Mucosa of descending colon (tissue), 3 donors: ENCODE results near the gene RETREG1. TPM values are rescaled to one million over a fixed set of nuclear protein-coding genes. Genes with fewer than 3 reads are reported as not detected.
A peak's percentile ranks its signal among the peaks of the same experiment; 100 is the strongest.

ENCODE experiments used
- ATAC-seq: fragments of 200-7000 bp; cut with Tn5 transposase; one replicate; pipeline ENCODE4 v1.9.1; 2020; ENCODE audit warnings: mild to moderate bottlenecking, moderate library complexity
- DNase-seq, 3 donors: peaks; one replicate each; pipeline ENCODE4 v3.0.0-alpha.2; 2020
- H3K36me3 ChIP-seq: fragments of 200-600 bp; one replicate; pipeline ENCODE4 v1.8.0; 2021; ENCODE audit warnings: low read depth, mild to moderate bottlenecking
- H3K4me1 ChIP-seq: fragments of 200-600 bp; one replicate; pipeline ENCODE4 v1.8.0; 2021; ENCODE audit warnings: low read depth, mild to moderate bottlenecking
- H3K4me3 ChIP-seq: fragments of 200-600 bp; one replicate; pipeline ENCODE4 v1.8.0; 2021; ENCODE audit warnings: mild to moderate bottlenecking
- H3K9me3 ChIP-seq: fragments of 200-600 bp; one replicate; pipeline ENCODE4 v1.8.0; 2021; ENCODE audit warnings: mild to moderate bottlenecking
- intact Hi-C, 2 donors: fragments of 100-400 bp; cut with DNase I in 1 of 2; cut with micrococcal nuclease in 1 of 2; formaldehyde crosslinking; loops; one replicate each; pipeline versions ENCODE4 v1.11.0 to v1.11.1; 2022; cut with DNase I, micrococcal nuclease
- total RNA-seq, 3 donors: library from RNA; stranded (reverse); fragmentation: NEBNext Ultra II Directional in 2 of 3; extraction: Animal tissue kit (Norgen Biotek cat#: 25700) in 2 of 3; gene quantifications; one replicate each; pipeline versions ENCODE4 v1.2.1 to v1.2.4, GENCODE V29; 2021 to 2023
- TF ChIP-seq, protein P1 (sequence below): fragments of 200-600 bp; IDR thresholded peaks from one replicate; pipeline ENCODE4 v1.8.0; 2022; ENCODE audit warnings: antibody characterized with exemption, mild to moderate bottlenecking
- donor health status: DM: no; HTN: no; CAD: no; lungs with moderate emphysema.
- donor health status: DM: no; HTN: no; CAD: no.
- donor health status: DM: no; HTN: yes; CAD: no.

Gene RETREG1
- total RNA-seq, 3 donors from 2014 or later: 54.1 to 102 (median 55.8) TPM

DNA sequence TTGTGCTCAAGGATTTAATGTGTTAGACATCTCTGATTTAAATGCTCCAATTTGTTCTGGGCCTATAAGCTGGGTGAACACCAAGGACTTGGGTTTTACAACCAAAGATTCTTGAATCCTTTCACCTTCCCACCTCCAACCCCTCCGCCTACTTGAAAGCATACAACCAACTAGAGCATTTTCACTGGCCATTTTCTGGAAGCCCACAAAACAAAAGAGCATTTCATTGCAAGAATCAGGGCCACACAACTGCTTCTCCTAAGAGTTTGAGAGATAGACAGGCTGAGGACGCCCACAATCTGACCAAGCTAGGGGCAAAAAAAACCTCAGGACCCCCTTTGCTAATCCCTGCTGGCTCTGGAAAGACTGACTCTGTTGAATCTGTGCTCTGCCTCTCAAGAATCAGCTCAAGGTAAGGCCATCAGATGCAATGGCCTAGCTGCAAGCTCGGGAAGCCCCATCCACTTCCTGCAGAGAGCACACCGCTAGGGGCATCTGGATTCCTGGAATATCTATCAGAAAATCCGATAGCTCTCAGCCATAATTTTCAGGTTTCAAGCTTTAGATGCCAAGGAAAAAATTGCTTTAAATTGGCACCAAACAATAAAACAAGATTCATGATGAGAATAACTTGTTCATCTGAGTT is 57.7 kb downstream of the RETREG1 start:
- DNase-seq (no peak), ATAC-seq (no peak)
- Histone ChIP-seq H3K4me1 (no peaks in the 10 kb centered on the region), H3K36me3 (no peaks in the 10 kb centered on the region), H3K9me3 (no peaks in the 10 kb centered on the region), H3K4me3 (no peak overlapping the region)
- intact Hi-C loops: no loop called here
- TF ChIP-seq, protein P1, sequence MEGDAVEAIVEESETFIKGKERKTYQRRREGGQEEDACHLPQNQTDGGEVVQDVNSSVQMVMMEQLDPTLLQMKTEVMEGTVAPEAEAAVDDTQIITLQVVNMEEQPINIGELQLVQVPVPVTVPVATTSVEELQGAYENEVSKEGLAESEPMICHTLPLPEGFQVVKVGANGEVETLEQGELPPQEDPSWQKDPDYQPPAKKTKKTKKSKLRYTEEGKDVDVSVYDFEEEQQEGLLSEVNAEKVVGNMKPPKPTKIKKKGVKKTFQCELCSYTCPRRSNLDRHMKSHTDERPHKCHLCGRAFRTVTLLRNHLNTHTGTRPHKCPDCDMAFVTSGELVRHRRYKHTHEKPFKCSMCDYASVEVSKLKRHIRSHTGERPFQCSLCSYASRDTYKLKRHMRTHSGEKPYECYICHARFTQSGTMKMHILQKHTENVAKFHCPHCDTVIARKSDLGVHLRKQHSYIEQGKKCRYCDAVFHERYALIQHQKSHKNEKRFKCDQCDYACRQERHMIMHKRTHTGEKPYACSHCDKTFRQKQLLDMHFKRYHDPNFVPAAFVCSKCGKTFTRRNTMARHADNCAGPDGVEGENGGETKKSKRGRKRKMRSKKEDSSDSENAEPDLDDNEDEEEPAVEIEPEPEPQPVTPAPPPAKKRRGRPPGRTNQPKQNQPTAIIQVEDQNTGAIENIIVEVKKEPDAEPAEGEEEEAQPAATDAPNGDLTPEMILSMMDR: no peak

DNA sequence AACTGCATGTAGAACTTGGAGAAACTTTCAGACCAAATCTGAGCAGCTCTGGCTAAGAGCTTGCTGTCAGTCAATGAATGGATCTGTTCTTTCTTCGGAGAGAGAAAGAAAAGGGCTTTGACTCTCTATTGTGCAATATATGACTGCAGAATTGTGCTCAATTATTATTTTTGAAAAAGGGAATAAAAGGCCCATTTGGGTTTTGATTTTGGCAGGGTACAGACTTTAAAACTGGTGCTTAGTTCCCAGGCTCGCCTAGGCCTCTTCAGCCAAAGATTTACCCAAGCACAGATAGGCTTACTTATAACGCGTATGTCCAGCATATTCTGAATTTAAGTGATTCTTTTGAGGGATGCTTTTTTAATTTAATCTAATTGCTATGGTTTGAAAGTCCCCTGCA is 59.3 kb downstream of the RETREG1 start:
- Histone ChIP-seq H3K36me3 (no peaks in the 10 kb centered on the region), H3K4me1 (peaks cover 6% of the 10 kb centered on the region), H3K9me3 (no peaks in the 10 kb centered on the region), H3K4me3 (no peak overlapping the region)
- ATAC-seq (no peak), DNase-seq (no peak)
- intact Hi-C loops: no loop called here
- TF ChIP-seq, protein P1: no peak

DNA sequence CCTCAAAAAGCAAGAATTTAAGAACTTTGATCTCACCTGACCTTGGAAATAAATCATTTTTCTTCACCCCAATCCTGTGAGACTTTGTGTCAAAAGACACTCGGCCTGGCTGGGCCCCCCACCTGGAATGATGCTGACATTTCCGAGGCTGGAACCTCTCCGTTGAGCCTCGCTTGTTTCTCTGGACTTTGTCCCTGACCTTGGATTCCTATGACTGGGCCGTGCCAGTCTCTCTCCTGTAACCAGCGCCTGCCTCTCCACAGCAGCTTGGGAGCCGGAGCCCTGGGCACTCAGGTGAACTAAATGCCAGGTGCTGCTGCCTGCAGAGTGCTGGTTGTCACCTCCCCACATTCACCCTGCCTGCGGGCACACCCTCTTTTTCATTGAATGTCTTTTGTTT is 62.7 kb downstream of the RETREG1 start:
- peak; percentile 76 for ATAC-seq
- Histone ChIP-seq H3K36me3 (no peaks in the 10 kb centered on the region), H3K4me3 (no peak overlapping the region), H3K9me3 (no peaks in the 10 kb centered on the region), H3K4me1 (peaks cover 10% of the 10 kb centered on the region)
- intact Hi-C loops: no loop called here
- peak; percentile 52 to 65 (median 62) for DNase-seq
- TF ChIP-seq, protein P1: no peak

DNA sequence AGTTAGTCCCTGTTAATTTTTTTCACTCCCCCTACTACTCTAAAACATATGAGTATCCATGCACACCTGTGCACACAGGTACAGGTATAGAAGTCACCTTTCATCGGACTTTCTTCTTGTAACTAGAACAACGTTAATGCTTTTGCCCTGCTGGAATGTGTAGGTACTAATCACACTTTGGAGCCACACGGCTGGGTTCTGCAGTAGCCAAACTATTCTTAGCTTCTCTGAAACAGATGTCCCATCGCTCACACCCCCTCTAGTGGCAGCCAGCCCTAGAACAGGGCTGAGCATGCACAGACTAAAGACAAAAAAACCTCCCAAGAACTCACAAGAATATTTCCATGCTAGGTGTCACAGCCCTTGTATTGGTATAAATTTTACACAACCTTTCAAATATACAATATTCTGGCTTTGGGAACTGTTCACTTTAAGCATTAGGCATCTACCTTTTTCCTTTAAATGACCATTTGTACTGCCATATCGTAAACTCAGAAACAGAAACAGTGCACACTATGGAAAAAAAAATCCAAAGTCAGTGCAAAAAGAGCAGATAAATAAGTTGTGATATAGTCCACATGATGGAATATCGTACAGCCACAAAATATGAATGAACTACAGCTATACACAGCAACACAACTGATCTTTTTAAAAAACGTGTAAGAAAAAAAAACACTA is 64.0 kb downstream of the RETREG1 start:
- H3K4me1 ChIP-seq: peaks cover 10% of the 10 kb centered on the region
- ATAC-seq: peak; percentile 92
- DNase-seq: peak; percentile 66 to 95 (median 87)

DNA sequence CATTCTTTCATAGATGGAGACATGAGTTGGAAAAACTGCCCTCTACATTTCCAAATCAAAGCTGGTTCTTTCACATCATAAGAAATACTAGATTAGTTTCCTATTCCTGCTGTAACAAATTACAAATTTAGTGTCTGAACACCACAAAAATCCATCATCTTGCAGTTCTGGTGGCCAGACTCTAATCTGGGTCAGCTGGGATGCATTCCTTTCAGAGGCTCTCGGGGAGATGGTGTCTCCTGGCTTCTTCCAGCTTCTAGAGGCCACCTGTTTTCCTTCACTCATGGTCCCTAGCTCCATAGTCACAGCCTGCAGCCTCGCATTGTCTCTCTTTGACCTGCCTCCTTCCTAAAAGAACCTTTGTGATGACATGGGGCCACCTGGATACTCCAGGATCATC is 65.2 kb downstream of the RETREG1 start:
- TF ChIP-seq, protein P1: no peak
- intact Hi-C loops: no loop called here
- DNase-seq (no peak), ATAC-seq (no peak)
- no peaks in the 10 kb centered on the region for H3K36me3 ChIP-seq
- H3K4me3 ChIP-seq: no peak overlapping the region
- peaks cover 10% of the 10 kb centered on the region for H3K4me1 ChIP-seq
- H3K9me3 ChIP-seq: no peaks in the 10 kb centered on the region

More for the DNA sequence above, 64.0 kb downstream of the RETREG1 start:
- no peaks in the 10 kb centered on the region for H3K36me3 ChIP-seq
- intact Hi-C loops: no loop called here
- no peak overlapping the region for H3K4me3 ChIP-seq
- TF ChIP-seq, protein P1: peak; percentile 59
- H3K9me3 ChIP-seq: no peaks in the 10 kb centered on the region
